Suprapubic skin (tissue), 4 donors: ENCODE results near the gene EEFSEC. TPM values are rescaled to one million over a fixed set of nuclear protein-coding genes. Genes with fewer than 3 reads are reported as not detected.

Source experiments
- DNase-seq, 2 donors: peaks; one replicate each; pipeline ENCODE4 v3.0.0-alpha.2; 2019; ENCODE audit warnings: low spot score in 2 of 2
- H3K27ac ChIP-seq: fragments of 200-600 bp; sonication (generic); one replicate; pipeline ENCODE4 v1.5.1; 2019
- H3K27me3 ChIP-seq: fragments of 200-600 bp; sonication (generic); one replicate; pipeline ENCODE4 v1.5.1; 2019
- H3K36me3 ChIP-seq: fragments of 200-600 bp; sonication (generic); one replicate; pipeline ENCODE4 v1.5.1; 2019
- H3K4me1 ChIP-seq: fragments of 200-600 bp; sonication (generic); one replicate; pipeline ENCODE4 v1.5.1; 2019
- H3K4me3 ChIP-seq: fragments of 200-600 bp; sonication (generic); one replicate; pipeline ENCODE4 v1.5.1; 2019; ENCODE audit warnings: mild to moderate bottlenecking
- H3K9me3 ChIP-seq: fragments of 200-600 bp; sonication (generic); one replicate; pipeline ENCODE4 v1.5.1; 2019
- EP300 ChIP-seq: sonication (generic); formaldehyde crosslinking; IDR thresholded peaks from one replicate; pipeline ENCODE4 v1.6.1; 2017; ENCODE audit warnings: antibody characterized with exemption
- POLR2A ChIP-seq, 2 donors: fragments of 450-650 bp; IDR thresholded peaks; one replicate each; pipeline ENCODE4 v1.6.1; 2017; ENCODE audit warnings: antibody characterized with exemption in 2 of 2, mild to moderate bottlenecking in 2 of 2, moderate library complexity in 2 of 2
- POLR2AphosphoS5 ChIP-seq, 3 donors: sonication (generic); formaldehyde crosslinking; IDR thresholded peaks; one replicate each; pipeline ENCODE4 v1.6.1; 2017; ENCODE audit warnings: antibody characterized with exemption in 3 of 3
- WGBS: methylation state at CpG from one replicate; pipeline ENCODE4 v1.1.5; 2018; 5-methylcytosine and 5-hydroxymethylcytosine counted together
- total RNA-seq, 4 donors: library from RNA; depleted of rRNA; stranded (reverse); fragments of >200 nt; gene quantifications; one replicate each; pipeline ENCODE4 v1.1.0, GENCODE V29; 2016
- TF ChIP-seq, protein P1 (sequence below), 2 donors: fragments of 200-600 bp in 1 of 2; fragments of 450-650 bp in 1 of 2; sonication (generic) in 1 of 2; IDR thresholded peaks; one replicate each; pipeline ENCODE4 v1.5.1; 2016 to 2019; ENCODE audit warnings: antibody characterized with exemption in 2 of 2, mild to moderate bottlenecking in 1 of 2, moderate library complexity in 1 of 2

The EEFSEC gene
- total RNA-seq, 4 donors from 2014 or later: 14.3 to 19.4 (median 16.7) TPM

DNA sequence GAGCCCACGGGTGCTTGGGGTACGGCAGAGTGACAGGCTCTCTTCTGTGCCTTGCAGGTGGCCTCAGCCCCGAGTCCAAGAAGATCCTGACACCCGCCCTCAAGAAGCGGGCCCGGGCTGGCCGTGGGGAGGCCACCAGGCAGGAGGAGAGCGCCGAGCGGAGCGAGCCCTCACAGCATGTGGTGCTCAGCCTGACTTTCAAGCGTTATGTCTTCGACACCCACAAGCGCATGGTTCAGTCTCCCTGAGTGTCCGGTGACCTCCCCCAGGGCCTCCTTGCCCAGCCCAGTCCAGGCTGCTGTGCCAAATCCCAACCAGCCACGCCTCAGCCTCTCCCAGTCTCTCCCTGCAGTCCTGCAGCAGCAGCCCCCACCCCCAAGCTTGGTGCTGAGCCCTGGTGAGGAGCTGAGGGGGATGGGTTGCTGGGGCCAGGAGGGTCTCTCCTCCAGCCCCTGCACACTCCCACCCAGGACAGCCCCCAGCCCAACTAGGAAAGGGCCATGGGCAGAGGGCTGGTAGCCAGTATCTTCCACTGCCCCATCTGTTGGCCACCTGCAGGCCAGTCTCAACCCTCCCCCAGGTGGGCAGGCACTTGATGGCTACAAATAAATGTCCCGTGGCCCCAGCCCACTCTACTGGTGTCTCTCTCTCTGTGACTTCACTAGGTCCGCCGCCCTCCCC is 254.9 kb downstream of the EEFSEC start:
- DNase-seq: no peak
- Histone ChIP-seq H3K9me3 (no peaks in the 10 kb centered on the region), H3K4me1 (peaks cover 5% of the 10 kb centered on the region), H3K27ac (no peak overlapping the region), H3K4me3 (no peak overlapping the region), H3K27me3 (no peaks in the 10 kb centered on the region), H3K36me3 (no peaks in the 10 kb centered on the region)
- WGBS: 88% methylated on average over 17 of the region's 19 CpGs
- TF ChIP-seq, protein P1, sequence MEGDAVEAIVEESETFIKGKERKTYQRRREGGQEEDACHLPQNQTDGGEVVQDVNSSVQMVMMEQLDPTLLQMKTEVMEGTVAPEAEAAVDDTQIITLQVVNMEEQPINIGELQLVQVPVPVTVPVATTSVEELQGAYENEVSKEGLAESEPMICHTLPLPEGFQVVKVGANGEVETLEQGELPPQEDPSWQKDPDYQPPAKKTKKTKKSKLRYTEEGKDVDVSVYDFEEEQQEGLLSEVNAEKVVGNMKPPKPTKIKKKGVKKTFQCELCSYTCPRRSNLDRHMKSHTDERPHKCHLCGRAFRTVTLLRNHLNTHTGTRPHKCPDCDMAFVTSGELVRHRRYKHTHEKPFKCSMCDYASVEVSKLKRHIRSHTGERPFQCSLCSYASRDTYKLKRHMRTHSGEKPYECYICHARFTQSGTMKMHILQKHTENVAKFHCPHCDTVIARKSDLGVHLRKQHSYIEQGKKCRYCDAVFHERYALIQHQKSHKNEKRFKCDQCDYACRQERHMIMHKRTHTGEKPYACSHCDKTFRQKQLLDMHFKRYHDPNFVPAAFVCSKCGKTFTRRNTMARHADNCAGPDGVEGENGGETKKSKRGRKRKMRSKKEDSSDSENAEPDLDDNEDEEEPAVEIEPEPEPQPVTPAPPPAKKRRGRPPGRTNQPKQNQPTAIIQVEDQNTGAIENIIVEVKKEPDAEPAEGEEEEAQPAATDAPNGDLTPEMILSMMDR (IDR thresholded peaks at IDR 0.05): no peak
- TF ChIP-seq EP300 (no peak), POLR2AphosphoS5 (IDR thresholded peaks at IDR 0.05) (no peak), POLR2A (IDR thresholded peaks at IDR 0.05) (no peak)

DNA sequence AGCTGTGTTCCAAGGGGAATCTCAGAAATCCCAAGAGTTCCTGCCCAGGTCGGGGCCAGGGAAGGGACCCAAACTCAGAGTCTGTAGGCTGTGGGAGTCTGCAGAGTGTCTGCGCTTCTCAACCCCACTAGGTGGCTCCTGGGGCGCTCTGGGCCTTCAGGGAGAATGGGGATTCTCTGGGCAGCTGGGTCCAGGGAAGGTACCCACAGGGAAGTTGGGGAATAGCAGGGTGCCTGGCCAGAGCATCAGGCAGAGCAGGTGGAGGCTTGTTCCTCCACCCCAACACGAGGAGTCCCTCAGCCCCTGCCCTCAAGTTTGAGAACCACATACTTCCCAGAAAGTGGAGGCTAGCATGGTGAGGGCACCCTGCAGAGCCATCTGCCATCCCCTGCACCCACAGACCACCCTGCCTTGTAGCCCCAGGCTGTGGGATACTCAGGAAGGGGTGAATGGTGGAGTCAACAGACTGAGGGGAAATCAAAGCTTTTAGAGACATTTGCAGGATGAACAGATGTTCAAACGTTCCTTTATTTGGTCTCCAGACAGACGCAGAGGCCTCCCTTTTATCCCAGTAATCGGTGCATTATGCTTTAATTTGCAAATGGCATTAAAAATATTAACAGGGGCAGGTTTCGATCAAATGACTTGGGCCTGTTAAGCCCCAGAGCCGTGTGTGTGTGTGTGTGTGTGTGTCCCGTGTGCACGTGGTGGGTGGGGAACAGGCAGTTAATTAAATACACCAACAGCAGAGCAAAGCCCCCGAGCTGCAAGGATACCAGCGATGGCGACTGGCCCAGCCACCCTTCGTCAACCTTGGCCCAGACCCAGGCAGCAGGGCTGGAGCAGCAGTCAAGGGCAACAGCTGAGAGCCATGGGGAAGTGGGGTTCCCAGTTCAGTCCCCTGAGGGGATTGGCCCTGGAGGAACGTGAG is 255.7 kb downstream of the EEFSEC start:
- no peak for DNase-seq
- no peak overlapping the region for H3K27ac ChIP-seq
- peaks cover 5% of the 10 kb centered on the region for H3K4me1 ChIP-seq
- TF ChIP-seq, protein P1 (IDR thresholded peaks at IDR 0.05): no peak
- TF ChIP-seq POLR2A (IDR thresholded peaks at IDR 0.05): no peak
- no peak for TF ChIP-seq POLR2AphosphoS5 (IDR thresholded peaks at IDR 0.05)
- no peak for TF ChIP-seq EP300
- no peaks in the 10 kb centered on the region for H3K27me3 ChIP-seq
- H3K4me3 ChIP-seq: no peak overlapping the region
- H3K9me3 ChIP-seq: no peaks in the 10 kb centered on the region
- 69% methylated on average over 10 of the region's 16 CpGs for WGBS
- H3K36me3 ChIP-seq: no peaks in the 10 kb centered on the region

DNA sequence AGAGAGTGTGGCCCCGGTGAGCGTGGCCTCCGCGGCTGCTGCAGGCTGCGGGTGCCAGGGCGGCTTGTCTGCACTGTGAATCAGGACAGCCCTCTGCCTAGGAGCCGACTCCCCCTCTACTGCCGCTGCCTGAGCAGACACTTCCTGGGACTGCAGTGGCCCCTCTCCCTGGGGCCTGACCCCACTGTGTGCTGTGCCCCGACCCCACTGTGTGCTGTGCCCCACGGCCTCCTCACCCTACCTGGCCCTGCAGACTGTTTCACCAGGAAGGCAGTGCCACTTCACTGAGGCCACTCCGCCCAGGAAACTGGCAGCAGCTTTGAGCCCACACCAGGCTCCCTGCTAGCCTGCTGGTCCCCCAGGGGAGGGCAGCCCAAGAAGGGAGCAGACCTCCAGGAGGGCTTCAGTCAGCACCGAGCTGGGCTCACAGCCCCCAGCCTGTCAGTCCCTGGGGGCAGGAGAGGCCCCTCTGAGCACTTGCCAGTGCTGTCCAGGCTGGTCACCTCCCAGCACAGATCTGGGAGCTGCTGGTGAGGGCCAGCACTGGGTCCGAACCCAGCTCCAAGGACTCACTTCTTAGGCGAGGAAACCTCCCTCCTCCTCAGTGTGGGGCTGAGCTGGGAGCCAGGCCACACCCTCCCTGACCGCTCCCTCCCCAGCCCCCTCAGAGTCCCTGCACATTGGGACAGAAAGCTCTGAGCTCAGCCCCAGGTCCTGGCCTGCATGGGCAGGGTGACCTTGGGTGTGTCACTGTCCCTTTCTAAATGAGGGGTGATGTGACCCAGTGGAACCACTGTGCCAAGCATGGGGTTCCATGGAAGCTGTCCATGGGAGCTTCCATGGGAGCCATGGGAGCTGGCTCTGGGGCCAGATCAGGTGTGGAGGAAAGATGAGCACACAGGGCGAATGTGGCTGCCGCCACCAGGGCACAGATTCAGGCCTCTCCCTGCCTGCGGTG is 256.6 kb downstream of the EEFSEC start:
- Histone ChIP-seq H3K27me3 (no peaks in the 10 kb centered on the region), H3K36me3 (no peaks in the 10 kb centered on the region), H3K9me3 (no peaks in the 10 kb centered on the region), H3K27ac (no peak overlapping the region), H3K4me1 (peaks cover 5% of the 10 kb centered on the region), H3K4me3 (no peak overlapping the region)
- no peak for TF ChIP-seq POLR2A (IDR thresholded peaks at IDR 0.05)
- TF ChIP-seq POLR2AphosphoS5 (IDR thresholded peaks at IDR 0.05): no peak
- TF ChIP-seq EP300: no peak
- TF ChIP-seq, protein P1 (IDR thresholded peaks at IDR 0.05): no peak
- DNase-seq: no peak
- WGBS: 90% methylated on average over 3 of the region's 18 CpGs

DNA sequence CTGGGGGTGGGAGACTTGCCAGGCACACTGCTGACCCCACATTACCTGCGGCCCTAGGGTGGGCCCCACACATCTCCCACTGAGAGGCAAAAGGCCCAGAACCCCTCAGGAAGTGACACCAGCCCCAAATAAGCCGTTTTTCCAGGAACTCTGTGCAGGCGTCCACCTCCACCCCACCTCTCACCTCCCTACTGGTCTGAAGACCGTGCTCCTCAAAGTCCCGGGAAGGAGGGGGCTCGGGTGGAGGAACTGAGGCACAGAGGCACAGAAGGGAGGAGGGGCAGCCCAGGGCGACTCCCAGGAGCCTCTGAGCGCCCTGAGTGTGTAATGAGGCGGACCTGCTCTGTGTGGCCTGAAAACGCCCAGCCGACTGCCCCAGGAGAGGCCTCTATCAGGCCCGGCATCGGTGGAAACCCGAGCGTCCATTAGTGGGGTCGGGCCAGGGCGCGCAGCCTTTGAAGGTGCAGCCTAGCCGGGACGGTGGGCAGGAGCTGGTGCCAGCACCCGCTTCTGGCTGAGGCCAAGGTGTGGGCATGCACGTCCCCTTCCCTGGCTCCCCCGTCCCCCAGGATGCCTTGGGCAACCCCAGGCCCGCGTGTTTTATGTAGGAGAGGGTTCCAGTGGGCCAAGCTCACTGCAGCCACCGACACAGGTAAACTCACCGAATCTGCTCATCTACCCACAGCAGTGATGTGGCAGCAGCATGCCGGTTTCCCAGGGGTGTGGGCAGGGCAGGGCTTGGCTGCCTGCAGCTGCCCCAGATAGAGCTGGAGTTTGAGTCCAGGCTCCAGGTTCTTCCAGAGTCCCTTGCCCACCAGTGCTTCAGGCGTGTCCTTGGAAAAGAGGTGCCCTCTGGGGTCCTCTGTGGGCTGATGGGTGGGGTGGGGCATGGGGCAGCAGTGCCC is 257.6 kb downstream of the EEFSEC start:
- H3K9me3 ChIP-seq: no peaks in the 10 kb centered on the region
- no peak overlapping the region for H3K4me3 ChIP-seq
- DNase-seq: no peak
- peaks cover 5% of the 10 kb centered on the region for H3K4me1 ChIP-seq
- H3K27ac ChIP-seq: no peak overlapping the region
- no peak for TF ChIP-seq POLR2AphosphoS5 (IDR thresholded peaks at IDR 0.05)
- TF ChIP-seq, protein P1 (IDR thresholded peaks at IDR 0.05): no peak
- no peak for TF ChIP-seq EP300
- TF ChIP-seq POLR2A (IDR thresholded peaks at IDR 0.05): no peak
- WGBS: 92% methylated on average over 23 of the region's 29 CpGs
- H3K27me3 ChIP-seq: no peaks in the 10 kb centered on the region
- H3K36me3 ChIP-seq: no peaks in the 10 kb centered on the region
